ENCODE results near the gene RPS15.
"Not testable (repeated sequence)": the region's sequence is repeated elsewhere in the genome, so short reads cannot be mapped to it uniquely, and the experiment has no call there.

RPS15 gene

DNA sequence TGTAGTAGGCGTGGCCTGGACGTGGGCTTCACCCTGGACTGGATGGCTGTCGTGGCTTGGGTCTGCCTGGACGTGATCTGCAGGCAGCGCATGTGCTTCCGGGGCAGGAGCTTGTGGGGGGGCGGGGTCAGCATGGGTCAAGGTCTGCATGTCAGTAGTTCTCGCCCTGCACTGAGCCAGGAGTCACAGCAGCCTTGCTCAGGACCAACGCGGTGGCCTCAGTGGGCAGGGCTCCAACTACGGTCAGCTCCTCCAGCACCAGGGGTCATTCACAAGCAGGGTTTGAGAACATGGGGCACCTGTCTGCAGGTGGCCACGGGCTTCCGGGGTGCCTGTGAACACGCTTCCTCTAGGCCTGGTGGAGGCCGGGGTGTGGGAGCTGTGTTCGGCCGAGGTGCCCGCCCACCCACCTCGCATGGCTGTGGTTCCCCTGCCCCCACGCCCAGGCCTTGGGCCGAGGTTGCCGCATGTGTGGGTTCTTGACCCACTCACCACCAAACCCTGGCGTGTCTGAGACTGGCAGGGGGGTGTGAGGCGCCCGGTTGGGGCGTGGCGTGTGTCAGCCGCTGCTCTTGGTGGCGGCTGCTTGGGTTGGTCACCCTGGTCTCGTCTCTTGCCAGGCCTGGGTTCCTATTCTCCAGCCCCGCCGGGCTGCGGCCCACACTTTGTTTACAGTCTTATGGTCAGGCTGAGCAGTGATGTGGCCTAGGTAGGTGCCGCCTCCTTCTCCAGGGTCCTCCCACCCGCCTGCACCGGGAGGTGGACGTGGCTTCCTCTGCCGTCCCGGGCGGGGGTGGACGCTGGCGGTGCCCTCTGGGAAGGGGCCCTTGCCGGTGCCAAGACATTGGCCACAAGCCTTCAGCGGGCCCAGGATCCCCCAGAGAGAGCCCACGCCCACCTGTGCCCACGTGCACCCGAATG is 4.8 kb upstream of the RPS15 start:
- no peak for DNase-seq (ENCODE audit: extremely low read depth in 1 of 2, low read depth in 1 of 2)

DNA sequence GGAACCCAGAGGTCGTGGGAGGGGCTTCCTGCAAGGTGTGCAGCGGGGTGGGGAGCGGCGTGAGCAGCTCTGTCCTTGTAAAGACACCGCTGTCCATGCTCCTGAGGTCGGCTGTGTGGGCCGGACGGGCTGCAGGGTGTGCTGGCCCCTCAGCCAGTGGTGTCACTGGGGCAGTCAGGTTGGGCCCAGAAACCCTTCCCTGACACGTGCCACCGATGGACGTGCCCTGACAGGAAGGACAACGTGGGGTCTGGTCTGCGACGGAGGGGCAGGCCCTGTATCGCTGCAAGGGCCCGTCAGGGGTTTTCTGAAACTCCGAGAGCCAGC is 4.2 kb upstream of the RPS15 start:
- DNase-seq (ENCODE audit: extremely low read depth in 1 of 2, low read depth in 1 of 2), result no peak

DNA sequence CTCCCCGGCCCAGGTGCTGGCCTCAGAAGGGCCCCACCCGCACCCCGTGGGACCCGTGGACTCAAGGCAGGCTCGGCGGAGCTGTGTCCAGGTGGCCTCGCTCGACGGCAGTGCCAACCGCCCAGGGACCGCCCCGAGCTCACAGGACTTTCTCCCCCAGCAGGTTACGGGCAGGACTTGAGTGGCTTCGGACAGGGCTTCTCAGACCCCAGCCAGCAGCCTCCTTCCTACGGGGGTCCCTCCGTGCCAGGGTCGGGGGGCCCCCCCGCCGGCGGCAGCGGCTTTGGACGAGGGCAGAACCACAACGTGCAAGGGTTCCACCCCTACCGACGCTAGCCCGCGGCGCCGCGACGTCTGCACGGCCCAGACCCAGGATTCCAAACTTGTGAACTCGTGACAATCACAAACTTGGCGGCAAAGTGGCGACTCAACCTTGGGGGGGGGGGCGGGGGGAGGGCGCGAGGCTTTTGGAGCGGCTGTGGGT is 3.6 kb upstream of the RPS15 start:
- DNase-seq (ENCODE audit: extremely low read depth in 1 of 2, low read depth in 1 of 2), result no peak

DNA sequence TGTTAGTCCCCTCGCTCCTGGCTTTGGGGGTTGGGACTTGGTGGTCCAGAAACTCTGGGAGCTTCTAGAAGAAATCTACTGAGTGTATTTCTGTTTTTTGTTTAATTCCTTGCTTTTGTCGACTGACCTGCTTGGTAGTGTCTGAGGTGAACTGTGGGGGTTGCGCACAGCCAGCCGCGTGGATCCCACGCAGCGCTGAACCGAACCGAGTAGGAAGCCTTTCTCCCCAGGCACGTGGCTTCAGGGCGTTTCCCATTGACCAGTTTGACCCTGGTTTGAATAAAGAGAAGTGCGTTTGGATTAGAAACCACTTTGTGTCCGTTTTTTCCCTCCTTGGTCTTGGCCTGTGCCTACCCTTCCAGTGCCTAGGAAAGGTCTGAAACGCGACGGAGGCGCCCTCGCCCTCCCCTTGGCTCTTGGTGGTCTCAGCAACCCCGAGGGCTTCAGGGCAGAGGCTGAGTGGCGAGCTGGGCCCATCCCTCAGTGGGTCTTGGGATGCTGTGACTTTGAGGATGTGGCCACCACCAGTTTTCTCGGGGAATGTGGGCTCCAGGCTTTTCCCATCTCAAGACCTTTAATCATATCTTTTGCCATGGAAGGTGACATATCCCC is 2.7 kb upstream of the RPS15 start:
- no peak for DNase-seq (ENCODE audit: extremely low read depth in 1 of 2, low read depth in 1 of 2)

DNA sequence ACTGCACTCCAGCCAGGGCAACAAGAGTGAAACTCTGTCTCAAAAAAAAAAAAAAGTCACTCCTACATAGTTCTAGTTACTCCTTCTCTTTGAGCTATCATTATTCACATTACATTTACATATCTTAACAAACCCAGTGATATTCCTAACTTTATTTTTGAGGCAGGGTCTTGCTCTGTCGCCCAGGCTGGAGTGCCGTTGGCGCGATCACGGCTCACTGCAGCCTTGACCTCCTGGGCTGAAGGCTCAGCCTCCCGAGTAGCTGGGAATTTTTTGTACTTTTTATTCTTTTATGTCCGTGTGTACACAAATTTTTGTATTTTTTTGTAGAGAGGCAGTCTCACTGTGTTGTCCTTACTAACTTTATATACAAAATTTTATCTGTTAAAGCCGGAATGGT is 587 bp upstream of the RPS15 start:
- DNase-seq (ENCODE audit: extremely low read depth in 1 of 2, low read depth in 1 of 2), result no peak

DNA sequence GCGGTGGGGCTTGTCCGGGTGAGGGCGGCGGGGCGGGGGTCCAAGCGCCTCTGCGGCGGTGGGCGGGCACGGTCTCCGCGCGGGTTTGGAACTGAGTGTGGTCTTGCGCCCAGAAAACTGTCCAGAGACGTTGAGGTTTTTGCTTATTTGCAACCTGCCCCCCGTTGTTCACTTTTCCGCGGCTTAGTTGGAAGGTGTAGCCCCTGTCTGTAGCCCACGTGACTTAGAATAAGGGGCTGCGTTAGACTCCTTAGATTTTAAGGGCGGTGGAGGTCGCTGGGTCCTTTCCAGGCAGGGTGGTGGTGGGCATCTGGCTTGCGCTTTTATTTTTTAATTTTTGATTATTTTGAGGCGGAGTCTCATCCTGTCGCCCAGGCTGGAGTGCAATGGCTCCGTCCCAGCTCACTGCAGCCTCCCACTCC is 748 bp downstream of the RPS15 start:
- no peak for DNase-seq (ENCODE audit: extremely low read depth in 1 of 2, low read depth in 1 of 2)

DNA sequence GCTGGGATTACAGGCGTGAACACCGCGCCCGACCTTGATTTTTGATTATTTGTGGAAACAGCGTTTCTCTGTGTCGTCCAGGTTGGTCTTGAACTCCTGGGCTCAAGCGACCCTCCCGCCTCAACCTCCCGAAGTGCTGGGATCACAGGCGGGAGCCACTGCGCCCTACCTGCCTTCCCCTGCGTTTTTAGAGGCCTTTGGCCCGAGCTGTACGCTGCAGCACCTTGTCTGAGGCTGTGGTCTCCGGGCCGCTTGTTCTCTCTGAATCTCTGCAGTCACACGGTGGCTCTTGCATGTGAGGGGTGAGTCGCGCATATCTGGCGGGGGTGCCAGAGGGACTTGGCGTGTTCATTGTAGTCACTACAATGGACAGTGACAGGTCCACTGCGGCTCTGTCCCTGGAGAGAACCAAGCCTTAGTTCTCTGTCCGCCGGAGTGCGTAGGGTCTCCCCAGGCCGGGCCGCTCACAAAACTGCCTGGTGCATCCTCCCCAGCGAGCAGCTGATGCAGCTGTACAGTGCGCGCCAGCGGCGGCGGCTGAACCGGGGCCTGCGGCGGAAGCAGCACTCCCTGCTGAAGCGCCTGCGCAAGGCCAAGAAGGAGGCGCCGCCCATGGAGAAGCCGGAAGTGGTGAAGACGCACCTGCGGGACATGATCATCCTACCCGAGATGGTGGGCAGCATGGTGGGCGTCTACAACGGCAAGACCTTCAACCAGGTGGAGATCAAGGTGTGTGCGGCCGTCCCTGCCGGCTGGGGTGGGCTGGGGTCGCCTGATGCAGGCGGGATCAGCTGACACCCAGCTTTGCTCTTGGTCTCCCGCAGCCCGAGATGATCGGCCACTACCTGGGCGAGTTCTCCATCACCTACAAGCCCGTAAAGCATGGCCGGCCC is 1.6 kb downstream of the RPS15 start:
- DNase-seq (ENCODE audit: extremely low read depth in 1 of 2, low read depth in 1 of 2), result not testable (repeated sequence)

DNA sequence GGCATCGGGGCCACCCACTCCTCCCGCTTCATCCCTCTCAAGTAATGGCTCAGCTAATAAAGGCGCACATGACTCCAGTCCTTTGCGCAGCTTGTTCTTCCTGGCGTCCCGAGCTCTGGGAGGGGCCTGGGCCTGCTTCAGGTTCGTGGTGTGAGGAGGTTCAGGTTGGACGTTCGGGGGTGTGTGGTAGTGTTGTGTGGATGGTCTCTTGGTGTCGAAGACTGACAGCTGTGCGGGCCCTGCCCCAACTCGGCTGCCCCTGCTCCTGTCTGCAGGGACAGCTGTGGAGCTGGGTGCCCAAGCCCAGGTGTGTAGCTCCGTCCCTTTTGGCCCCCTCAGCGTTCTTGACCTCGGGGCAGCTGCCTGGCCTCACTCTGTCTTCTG is 2.2 kb downstream of the RPS15 start:
- DNase-seq (ENCODE audit: extremely low read depth in 1 of 2, low read depth in 1 of 2), result no peak

DNA sequence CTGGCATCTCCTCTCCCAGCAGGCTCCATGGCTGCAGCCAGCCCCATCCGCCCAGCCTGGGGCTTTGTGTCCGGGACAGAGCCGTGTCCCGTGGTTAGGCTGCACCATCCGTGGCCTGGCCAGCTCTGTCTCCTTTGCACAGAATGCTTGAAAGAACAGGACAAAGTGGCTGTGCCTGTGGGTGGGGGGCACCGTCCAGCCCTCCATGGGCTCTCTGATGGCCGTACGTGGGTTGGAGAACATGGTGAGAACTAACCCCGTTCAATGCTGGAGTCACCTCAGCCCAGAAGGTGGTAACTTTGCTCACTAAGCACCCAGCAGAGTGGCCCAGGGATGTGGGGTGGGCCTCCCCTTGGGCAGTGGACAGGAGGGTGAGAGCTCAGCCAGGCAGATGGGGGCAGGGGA is 2.8 kb downstream of the RPS15 start:
- no peak for DNase-seq (ENCODE audit: extremely low read depth in 1 of 2, low read depth in 1 of 2)

DNA sequence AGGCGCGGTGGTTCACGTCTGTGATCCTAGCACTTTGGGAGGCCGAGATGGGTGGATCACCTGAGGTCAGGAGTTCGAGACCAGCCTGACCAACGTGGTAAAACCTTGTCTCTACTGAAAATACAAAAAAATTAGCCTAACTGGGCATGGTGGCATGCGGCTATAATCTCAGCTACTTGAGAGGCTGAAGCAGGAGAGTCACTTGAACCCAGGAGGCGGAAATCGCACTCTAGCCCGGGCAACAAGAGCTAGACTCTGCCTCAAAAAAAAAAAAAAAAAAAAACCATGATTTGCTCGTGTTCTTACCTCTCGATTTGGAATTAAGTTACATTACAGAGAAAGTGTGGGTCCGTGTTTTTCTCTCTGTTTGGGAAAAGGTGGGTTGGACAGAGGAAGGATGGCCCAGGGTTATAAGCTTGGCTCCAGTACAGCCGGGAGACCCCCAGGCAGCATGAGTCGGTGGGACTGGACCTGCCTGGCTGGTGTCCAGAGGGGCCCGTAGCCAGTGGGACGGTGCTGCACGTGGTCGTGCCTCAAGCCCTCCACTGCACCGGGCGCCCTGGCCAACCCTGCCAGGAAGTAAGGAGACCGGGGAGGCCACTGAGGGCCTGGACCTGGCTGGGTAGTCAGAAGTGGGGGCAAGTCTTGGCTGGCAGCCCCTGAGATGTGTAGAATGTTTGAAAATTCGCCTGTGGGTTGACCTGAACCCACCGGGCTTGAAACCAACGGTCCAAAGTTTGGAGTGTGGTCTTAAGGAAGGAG is 3.7 kb downstream of the RPS15 start:
- DNase-seq (ENCODE audit: extremely low read depth in 1 of 2, low read depth in 1 of 2), result no peak

DNA sequence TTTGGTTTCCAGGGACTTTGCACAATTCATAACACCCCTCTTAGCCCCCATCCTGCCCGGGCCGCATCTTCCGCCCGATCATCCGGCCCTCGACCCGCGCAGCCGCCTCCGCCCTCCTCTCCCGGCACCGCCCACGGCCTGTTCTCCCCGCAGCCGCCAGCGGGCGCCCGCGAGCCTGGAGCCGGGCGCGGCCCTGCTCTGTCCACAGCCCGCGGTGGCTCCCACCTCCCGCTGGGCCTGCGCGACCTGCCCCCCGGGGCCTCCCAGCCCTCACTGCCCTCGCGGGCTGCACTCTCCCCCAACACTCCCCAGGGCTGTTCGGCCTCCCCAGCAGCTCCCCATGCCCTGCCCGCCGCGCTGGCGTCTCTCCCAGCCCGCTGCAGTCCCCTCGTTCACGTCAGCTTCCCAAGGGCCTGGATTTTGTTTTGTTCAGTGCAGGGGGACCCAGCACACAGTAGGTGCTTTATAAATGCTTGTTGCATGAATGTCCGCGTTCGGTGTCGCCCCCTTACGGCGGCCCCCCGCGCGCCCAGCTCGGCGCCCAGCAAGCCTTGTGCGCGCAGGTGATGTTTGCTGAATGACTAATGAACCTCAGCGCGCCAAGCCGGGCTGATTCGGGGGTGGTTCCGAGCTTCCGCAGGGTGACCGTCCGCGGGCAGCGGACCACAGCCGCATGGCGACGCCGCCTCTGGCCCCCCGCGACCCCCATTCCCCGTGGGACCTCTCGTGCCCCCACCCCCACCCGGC is 7.2 kb downstream of the RPS15 start:
- peak; percentile 34 to 57 for DNase-seq (ENCODE audit: extremely low read depth in 1 of 2, low read depth in 1 of 2)

DNA sequence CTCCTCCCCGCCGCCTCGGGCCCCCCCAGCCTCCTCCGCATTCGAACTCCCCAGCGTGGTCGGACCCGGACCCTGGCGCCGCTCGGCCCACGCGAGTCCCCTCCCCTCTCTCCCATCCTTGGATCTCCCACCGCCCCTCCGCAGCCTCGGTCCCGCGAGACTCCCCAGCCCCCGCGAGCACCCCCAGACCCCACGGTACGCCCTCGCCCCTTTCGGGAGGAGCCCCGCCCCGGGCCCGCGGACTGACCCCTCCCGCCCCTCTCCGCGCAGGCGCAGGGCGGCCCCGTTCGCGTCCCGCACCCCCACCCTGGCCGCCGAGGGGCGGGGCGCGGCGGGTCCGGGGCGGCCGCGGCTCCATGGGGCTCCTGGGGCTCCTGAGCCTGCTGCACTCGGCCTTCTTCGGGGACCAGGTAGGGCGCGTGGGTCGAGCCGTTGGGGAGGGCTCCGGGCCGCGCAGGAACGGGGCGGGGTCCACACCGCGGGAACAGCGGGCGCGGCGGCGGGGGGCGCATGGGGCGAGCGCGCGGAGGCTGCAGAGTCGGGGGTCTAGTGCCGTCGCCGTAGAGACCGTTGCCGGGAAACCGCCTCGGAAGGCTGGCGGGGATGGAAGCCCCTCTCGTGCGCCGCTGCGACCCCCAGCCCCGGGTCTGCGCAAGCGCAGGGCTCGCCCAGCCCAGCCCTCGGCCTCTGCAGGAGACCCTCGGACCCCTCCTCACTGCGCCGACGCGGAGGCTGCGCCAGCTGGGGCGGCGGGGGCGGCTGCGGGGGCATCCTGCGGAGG is 7.9 kb downstream of the RPS15 start:
- DNase-seq (ENCODE audit: extremely low read depth in 1 of 2, low read depth in 1 of 2), result no peak

DNA sequence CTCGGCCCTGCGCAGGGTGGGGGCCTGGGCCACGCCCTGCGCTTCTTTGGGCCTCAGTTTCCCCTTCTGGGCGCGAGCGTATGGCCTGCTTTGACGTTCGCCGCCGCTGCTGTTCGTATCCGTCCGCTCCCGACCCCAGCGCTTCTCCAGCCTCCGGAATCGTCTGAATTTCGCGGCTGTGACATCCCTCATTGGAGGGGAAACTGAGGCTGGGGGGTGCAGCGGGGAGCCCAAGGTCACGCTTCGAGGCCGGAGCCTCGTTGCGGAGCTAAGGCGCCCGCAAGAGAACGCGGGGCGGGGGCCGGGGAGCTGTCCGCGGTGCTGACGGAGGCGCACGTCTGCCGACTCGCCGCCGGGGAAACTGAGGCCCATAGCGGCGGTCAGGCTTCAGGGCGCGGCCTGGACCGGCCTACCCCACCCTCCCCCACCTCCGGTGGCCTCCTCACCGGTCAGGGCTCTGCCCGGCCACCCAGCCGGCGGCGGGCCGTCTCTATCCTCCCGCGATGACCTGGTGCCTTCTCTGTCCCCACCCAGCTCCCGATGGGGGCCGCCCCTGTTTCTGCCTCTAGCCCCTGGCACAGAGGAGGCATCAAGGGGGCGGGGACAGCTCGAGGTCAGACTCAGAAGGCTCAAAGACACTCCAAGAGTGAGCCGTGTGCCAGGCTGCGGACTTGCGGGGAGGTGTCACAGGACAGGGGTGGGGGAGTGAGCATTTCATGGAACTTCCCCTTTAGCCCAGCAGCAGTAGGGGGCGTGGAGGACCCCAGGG is 8.7 kb downstream of the RPS15 start:
- no peak for DNase-seq (ENCODE audit: extremely low read depth in 1 of 2, low read depth in 1 of 2)

DNA sequence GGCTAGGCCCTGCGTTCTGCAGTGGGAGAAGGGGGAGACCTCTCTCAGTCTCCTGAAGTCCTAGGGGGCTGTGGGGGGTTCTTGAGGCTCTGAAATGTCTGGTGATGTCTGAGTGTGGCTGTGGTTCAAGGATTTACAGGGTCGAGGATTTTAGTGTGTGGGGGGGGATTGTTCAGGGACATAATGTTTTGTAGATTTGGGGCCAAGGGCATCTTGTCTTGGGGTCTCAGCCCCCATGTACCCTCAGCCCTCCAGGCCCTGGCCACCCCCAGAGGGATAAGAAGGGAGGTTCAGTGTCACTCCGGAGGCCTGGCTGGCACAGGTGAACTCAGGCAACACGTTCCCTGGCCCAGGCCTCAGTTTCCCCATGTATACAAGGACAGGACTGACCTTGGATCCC is 9.3 kb downstream of the RPS15 start:
- no peak for DNase-seq (ENCODE audit: extremely low read depth in 1 of 2, low read depth in 1 of 2)

DNA sequence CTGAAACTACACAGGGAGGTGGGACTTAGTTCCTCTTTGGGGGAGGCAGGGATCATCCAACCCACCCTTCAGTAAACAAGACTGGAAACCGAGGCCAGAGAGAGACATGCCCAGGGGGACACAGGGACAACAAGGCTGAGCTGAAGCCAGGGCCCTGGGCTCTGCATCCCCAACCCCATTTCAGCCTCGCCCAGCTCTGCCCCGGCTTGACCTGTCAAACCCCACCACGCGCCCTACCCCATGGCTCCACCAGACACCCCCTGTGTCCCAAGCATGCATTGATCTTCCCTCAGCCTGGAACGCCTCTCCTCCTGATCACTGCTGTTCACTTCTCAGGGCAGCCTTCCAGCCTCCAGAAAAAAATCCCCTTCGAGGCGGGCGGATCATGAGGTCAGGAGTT is 9.7 kb downstream of the RPS15 start:
- no peak for DNase-seq (ENCODE audit: extremely low read depth in 1 of 2, low read depth in 1 of 2)

DNA sequence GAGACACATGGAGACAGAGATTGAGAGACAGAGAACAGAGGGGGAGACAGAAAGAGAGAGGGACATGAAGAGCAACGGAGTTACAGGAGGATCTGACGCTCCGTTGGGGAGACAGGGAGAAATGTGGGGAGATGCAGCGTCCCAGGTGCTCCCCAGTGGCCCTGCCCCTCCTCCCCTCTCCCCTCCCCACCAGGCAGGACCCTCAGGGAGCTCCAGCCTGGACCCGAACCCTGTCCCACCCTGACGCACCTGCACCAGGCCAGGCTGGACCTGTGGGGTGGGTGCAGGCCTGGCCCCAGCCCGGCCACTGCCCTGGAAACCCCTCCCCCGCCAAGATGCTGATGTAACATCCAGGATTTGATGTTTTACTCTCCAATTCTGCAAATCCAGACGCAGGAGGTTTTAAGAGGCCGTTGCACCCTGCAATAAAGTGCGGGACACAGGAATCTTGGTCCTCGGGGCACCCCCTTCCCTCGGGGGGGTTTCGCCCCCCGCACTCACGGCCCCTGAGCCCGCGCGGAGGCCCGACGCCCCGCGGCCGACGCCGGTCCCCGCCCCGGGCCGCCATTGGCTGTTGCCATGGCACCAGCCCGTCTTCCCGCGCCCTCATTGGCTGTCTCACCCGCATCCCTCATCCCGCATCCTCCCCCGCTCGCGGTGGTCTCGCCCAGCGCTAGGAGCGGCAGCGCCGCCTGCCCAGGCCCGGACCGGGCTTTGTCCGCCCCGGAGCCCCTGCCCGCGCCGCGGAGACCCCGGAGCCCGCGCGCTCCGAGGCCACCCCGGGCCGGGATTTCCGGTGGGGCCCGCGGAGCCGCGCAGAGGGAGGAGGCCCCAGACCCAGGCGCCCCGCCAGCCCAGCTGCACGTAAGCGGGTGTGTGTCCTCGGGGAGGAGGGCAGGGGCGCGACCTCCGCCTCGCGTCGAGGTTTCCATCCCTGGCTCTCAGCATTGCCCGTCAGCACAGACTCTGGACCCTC is 11.6 kb downstream of the RPS15 start, which contains the start of gene APC2:
APC2 (plus strand) TSS at position 655 of the 976 bp plus-strand sequence. CDS start 2,881 bp downstream, outside the sequence.
- DNase-seq (ENCODE audit: extremely low read depth in 1 of 2, low read depth in 1 of 2), result no peak
